ENCODE measurements around the gene PER1.

Gene PER1

DNA sequence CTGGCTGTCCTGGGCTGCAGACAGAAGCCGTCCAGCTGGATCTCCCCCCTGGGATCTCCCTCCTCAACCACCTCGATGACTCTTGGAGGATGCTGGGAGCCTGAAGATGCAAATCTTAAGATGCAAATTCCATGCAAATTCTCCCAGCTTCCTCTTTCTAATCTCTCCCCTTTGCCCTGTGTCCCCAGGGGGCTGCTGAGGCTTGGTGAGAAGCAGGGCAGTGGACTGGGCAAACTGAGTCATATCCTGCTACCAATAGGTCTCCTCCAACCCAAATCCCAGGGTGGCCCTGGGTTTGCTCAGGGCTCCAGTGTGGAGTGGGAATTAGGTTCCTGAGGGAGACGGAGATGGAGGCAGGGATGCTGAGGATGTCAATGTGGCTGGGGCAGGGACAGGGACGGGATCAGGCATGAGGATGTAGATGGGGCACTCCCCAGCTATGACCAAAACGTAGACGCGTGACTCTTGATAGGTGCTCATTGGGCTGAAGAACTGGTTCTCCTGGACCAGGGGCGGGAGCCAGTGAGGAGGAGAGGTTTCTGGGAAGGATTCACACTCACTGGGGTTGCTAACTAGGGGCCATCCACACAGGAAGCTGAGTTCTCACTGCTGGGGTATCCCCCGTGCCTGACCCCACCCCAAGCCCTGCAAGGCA lies 61.0 kb downstream of the PER1 start:
- DNase-seq, result no peak
